DND-41 (cell line): ENCODE data around the gene MUL1.

Experiments used
- ATAC-seq: fragments of 200-7000 bp; cut with Tn5 transposase; 3 replicates; pipeline ENCODE4 v1.9.1; 2021; ENCODE audit warnings: low read depth; ENCODE audit not compliant: insufficient read depth
- DNase-seq: peaks from one replicate; pipeline ENCODE4 v3.0.0-alpha.2; 2020
- H2AFZ ChIP-seq: 2 replicates; pipeline ENCODE4 v1.6.0; 2012; ENCODE audit warnings: low read depth, low read length
- H3K27ac ChIP-seq: 2 replicates; pipeline ENCODE4 v1.5.1; 2012; ENCODE audit warnings: low read length, inconsistent platforms
- H3K27me3 ChIP-seq: fragments of 200-600 bp; sonication (generic); 2 replicates; pipeline ENCODE4 v1.6.0; 2012; ENCODE audit warnings: low read length, mild to moderate bottlenecking, inconsistent platforms; ENCODE audit not compliant: insufficient read depth, poor library complexity
- H3K36me3 ChIP-seq: 2 replicates; pipeline ENCODE4 v1.5.1; 2012; ENCODE audit warnings: low read length, inconsistent platforms; ENCODE audit not compliant: insufficient read depth
- H3K4me1 ChIP-seq: 2 replicates; pipeline ENCODE4 v1.5.1; 2012; ENCODE audit warnings: mild to moderate bottlenecking, low read length; ENCODE audit not compliant: insufficient read depth
- H3K4me2 ChIP-seq: 2 replicates; pipeline ENCODE4 v1.6.0; 2012; ENCODE audit warnings: mild to moderate bottlenecking, moderate library complexity, low read length, inconsistent platforms; ENCODE audit not compliant: insufficient read depth
- H3K4me3 ChIP-seq, 2 experiments: fragments of 200-600 bp in 1 of 2; shearing (Covaris generic) in 1 of 2; 2 replicates each; pipeline ENCODE4 v1.5.1; 2012 to 2016; ENCODE audit warnings: inconsistent platforms in 2 of 2, low read length in 2 of 2, mild to moderate bottlenecking in 2 of 2, low read depth in 1 of 2, moderate library complexity in 1 of 2
- H3K79me2 ChIP-seq: 2 replicates; pipeline ENCODE4 v1.6.0; 2012; ENCODE audit warnings: low read length, inconsistent platforms; ENCODE audit not compliant: insufficient read depth
- H3K9ac ChIP-seq: 2 replicates; pipeline ENCODE4 v1.6.0; 2012; ENCODE audit warnings: low read depth, mild to moderate bottlenecking, inconsistent platforms, low read length, moderate library complexity
- H3K9me3 ChIP-seq: 2 replicates; pipeline ENCODE4 v1.5.1; 2012; ENCODE audit warnings: low read length, moderate library complexity, mild to moderate bottlenecking, inconsistent platforms; ENCODE audit not compliant: insufficient read depth, severe bottlenecking
- H4K20me1 ChIP-seq: 2 replicates; pipeline ENCODE4 v1.6.0; 2012; ENCODE audit warnings: low read length; ENCODE audit not compliant: insufficient read depth
- EZH2 ChIP-seq: IDR thresholded peaks from 3 replicates; pipeline ENCODE4 v1.6.1; 2012; ENCODE audit warnings: borderline replicate concordance, low read depth, mild to moderate bottlenecking, moderate library complexity, low read length, inconsistent platforms; ENCODE audit not compliant: severe bottlenecking
- TF ChIP-seq, protein P1 (sequence below): IDR thresholded peaks from 2 replicates; pipeline ENCODE4 v1.5.1; 2012; ENCODE audit warnings: borderline replicate concordance, low read length, moderate library complexity, mild to moderate bottlenecking; ENCODE audit not compliant: poor library complexity, severe bottlenecking; ENCODE audit errors: extremely low read depth

MUL1 gene

DNA sequence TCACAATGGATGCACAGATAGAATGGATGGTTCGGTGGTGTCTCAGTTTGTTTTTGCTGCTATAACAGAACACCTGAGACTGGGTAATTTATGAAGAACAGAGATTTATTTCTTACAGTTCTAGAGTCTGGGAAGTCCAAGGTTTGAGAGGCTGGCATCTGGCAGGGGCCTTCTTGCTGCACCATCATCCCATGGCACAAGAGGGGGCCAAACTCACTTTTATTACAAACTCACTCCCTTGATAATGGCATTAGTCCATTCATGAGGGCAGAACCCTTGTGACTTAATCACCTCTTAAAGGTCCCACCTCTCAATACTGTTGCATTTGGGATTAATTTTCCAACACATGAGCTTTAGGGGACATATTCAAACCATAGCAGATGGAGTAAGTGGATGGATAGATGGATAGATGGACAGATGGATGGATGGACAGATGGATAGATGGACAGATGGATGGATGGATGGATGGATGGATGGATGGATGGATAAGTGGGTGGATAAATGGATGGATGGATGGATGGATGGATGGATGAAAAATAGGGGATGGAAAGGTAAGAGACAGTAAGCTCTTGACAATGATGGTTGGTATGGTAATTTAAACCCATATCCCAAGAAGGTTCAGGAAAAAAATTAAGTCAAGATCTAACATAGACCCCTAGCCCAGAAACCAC, 38.4 kb downstream of the MUL1 start:
- Histone ChIP-seq H4K20me1 (no peaks in the 10 kb centered on the region), H3K4me1 (no peaks in the 10 kb centered on the region), H3K9ac (no peak overlapping the region), H3K4me3 (no peak overlapping the region), H3K27ac (no peak overlapping the region), H2AFZ (no peak overlapping the region), H3K79me2 (no peaks in the 10 kb centered on the region), H3K9me3 (no peaks in the 10 kb centered on the region), H3K27me3 (no peaks in the 10 kb centered on the region), H3K36me3 (no peaks in the 10 kb centered on the region), H3K4me2 (no peak overlapping the region)
- DNase-seq: no peak
- no peak for ATAC-seq
- no peak for TF ChIP-seq EZH2
- TF ChIP-seq, protein P1, sequence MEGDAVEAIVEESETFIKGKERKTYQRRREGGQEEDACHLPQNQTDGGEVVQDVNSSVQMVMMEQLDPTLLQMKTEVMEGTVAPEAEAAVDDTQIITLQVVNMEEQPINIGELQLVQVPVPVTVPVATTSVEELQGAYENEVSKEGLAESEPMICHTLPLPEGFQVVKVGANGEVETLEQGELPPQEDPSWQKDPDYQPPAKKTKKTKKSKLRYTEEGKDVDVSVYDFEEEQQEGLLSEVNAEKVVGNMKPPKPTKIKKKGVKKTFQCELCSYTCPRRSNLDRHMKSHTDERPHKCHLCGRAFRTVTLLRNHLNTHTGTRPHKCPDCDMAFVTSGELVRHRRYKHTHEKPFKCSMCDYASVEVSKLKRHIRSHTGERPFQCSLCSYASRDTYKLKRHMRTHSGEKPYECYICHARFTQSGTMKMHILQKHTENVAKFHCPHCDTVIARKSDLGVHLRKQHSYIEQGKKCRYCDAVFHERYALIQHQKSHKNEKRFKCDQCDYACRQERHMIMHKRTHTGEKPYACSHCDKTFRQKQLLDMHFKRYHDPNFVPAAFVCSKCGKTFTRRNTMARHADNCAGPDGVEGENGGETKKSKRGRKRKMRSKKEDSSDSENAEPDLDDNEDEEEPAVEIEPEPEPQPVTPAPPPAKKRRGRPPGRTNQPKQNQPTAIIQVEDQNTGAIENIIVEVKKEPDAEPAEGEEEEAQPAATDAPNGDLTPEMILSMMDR: no peak

DNA sequence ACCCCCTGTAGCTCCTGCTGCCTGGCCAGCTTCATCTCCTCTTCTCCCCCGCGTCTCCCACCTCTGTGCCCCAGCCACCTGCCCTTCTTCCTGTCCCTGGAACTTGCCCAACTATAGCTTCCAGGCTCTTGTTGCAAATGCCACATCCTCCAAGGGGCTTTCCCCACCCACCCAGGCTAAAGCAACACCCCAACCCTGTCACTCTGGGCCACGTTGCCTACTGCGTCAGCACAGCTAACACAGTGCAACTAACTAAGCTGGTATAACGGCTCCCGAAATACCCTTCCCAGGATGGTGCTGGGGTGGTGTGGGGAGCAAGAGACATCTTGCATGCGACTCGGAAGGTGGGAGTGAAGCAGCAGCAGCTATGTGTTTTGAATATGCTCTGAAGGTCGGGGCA, 41.7 kb downstream of the MUL1 start:
- TF ChIP-seq, protein P1: no peak
- TF ChIP-seq EZH2: no peak
- Histone ChIP-seq H3K79me2 (no peaks in the 10 kb centered on the region), H3K9ac (no peak overlapping the region), H2AFZ (no peak overlapping the region), H3K4me3 (no peak overlapping the region), H3K36me3 (no peaks in the 10 kb centered on the region), H3K4me1 (no peaks in the 10 kb centered on the region), H3K27me3 (no peaks in the 10 kb centered on the region), H4K20me1 (no peaks in the 10 kb centered on the region), H3K9me3 (peaks cover 5% of the 10 kb centered on the region), H3K27ac (no peak overlapping the region), H3K4me2 (no peak overlapping the region)
- DNase-seq (no peak), ATAC-seq (no peak)

DNA sequence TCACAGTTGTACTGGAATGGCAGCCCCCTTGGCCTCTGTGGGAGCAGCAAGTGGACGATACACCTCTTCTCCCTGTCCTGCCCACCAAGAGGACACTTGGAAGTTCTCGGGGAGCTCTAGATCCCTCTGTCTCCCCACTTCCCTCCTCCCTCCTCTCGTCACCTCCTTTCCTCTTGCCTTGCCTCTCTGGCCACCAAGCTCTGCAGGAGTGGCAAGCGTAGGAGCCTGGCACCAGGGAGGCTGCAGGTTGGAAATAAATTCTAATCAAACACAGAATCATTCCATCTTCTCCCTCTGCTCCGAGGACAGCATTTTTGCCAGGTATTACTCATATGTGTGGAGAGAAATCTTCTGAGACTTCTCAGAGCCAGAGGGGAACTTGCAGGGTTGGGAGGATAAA, 42.8 kb downstream of the MUL1 start:
- ATAC-seq: no peak
- Histone ChIP-seq H3K4me2 (no peak overlapping the region), H3K4me1 (no peaks in the 10 kb centered on the region), H3K79me2 (no peaks in the 10 kb centered on the region), H3K36me3 (no peaks in the 10 kb centered on the region), H3K4me3 (no peak overlapping the region), H3K27ac (no peak overlapping the region), H3K9ac (no peak overlapping the region), H2AFZ (no peak overlapping the region), H3K27me3 (no peaks in the 10 kb centered on the region), H3K9me3 (peaks cover 5% of the 10 kb centered on the region), H4K20me1 (no peaks in the 10 kb centered on the region)
- TF ChIP-seq, protein P1: no peak
- TF ChIP-seq EZH2: no peak
- DNase-seq: no peak

DNA sequence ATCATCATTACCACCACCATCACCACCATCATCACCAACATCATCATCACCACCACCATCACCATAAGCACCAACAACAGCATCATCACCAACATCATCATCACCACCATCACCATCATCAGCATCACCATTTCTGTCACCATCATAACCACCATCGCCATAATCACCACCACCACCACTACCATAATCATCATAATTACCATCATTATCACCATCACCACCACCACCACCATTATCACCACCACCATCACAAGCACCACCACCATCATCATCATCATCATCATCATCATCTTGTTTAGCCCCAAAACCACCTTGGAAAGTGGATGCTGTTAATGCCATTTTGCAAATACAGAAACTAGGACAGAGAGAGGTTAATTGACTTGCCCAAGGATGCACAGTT, 44.4 kb downstream of the MUL1 start:
- TF ChIP-seq EZH2: no peak
- TF ChIP-seq, protein P1: no peak
- Histone ChIP-seq H3K27me3 (no peaks in the 10 kb centered on the region), H3K27ac (no peak overlapping the region), H3K36me3 (no peaks in the 10 kb centered on the region), H3K9me3 (peaks cover 5% of the 10 kb centered on the region), H3K79me2 (no peaks in the 10 kb centered on the region), H2AFZ (no peak overlapping the region), H3K9ac (no peak overlapping the region), H4K20me1 (no peaks in the 10 kb centered on the region), H3K4me3 (no peak overlapping the region), H3K4me1 (no peaks in the 10 kb centered on the region), H3K4me2 (no peak overlapping the region)
- DNase-seq (no peak), ATAC-seq (no peak)
